Prostate gland (tissue), 2 donors: ENCODE data around the gene WDFY4.

ENCODE experiments used
- CTCF ChIP-seq, 4 experiments: fragments of 200-600 bp in 2 of 4; fragments of 450-650 bp in 2 of 4; sonication (generic) in 2 of 4; IDR thresholded peaks; 1 replicate in 3 of 4; 2 replicates in 1 of 4; pipeline ENCODE4 v1.5.1; 2016 to 2019; ENCODE audit warnings: antibody characterized with exemption in 4 of 4, mild to moderate bottlenecking in 2 of 4, moderate library complexity in 2 of 4
- POLR2A ChIP-seq: fragments of 450-650 bp; IDR thresholded peaks from one replicate; pipeline ENCODE4 v1.6.1; 2016; ENCODE audit warnings: antibody characterized with exemption, mild to moderate bottlenecking
- POLR2AphosphoS5 ChIP-seq: sonication (generic); formaldehyde crosslinking; IDR thresholded peaks from one replicate; pipeline ENCODE4 v1.6.1; 2017; ENCODE audit warnings: antibody characterized with exemption

- TF ChIP-seq CTCF (IDR thresholded peaks at IDR 0.05) (no peak), POLR2A (no peak), POLR2AphosphoS5 (no peak)
Observed at GRCh38 chr10:48945441-48946130, 260.9 kb downstream of the WDFY4 start.
